ENCODE data around the gene PVALB.
"Not testable (repeated sequence)": the region's sequence is repeated elsewhere in the genome, so short reads cannot be mapped to it uniquely, and the experiment has no call there.

The PVALB gene

GRCh38 chr22:36754881-36755280 lies 62.0 kb downstream of the PVALB start:
- not testable (repeated sequence) for DNase-seq

- DNase-seq: no peak
These were observed 62.9 kb downstream of the PVALB start for GRCh38 chr22:36753916-36754315.

GRCh38 chr22:36753120-36753802 lies 63.6 kb downstream of the PVALB start:
- DNase-seq: no peak
